Stimulated activated CD4-positive, alpha-beta T cell treated with anti-CD3 and anti-CD28 coated beads, Interleukin-4, amount 100 ng/mL, for 24 hours (primary cell): ENCODE results near the gene ITFG1.
"Not testable (repeated sequence)": the region's sequence is repeated elsewhere in the genome, so short reads cannot be mapped to it uniquely, and the experiment has no call there.

Source experiments
- DNase-seq: peaks from one replicate; pipeline ENCODE4 v3.0.0-alpha.2; 2020

The ITFG1 gene

DNA sequence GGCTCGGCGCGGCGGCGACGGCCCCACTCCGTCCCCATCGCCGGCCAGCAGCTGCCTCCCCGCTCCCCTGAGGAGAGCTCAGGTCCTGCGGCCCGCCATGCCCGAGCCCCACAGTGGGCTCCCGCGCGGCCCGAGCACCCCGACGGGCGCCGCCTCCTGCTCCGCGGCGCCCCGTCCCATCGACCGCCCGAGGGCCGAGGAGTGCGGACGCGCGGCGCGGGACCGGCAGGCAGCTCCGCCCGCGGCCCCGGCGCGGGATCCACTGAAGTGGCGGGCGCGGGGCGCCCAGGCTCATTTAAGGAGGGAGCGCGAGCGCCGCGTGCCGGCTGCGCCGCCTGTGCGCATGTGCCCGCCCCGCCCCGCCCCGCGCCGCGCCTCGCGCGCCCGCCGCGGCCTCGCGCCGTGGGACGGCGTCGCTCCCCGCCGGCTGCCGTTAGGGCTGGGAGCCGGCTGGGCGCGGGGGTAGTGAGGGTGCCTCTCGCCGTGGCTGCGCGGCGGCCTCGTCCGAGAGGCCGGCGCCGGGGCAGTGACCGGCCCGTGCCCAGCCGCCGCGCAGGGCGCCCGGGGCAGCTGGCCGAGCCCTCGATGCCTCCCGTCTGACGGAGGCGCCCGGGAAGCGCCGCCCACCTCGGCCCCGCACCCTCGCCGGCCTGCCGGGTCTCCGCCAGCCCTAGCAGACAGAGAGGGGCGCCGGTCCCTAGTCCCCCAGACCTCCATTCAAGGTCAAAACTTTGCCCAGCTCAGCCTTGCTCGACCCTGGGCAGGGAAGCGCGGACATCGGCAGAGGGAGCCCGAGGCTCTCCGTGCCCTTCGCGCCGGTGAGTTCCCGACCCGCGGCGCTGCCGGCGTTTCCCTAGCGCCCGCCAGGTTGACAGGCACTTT is 316.9 kb downstream of the ITFG1 start, which contains the start of gene NETO2:
NETO2 (minus strand) TSS at position 269 of the 882 bp plus-strand sequence. CDS start 333 bp downstream, outside the sequence.
- peak; percentile 53 for DNase-seq

DNA sequence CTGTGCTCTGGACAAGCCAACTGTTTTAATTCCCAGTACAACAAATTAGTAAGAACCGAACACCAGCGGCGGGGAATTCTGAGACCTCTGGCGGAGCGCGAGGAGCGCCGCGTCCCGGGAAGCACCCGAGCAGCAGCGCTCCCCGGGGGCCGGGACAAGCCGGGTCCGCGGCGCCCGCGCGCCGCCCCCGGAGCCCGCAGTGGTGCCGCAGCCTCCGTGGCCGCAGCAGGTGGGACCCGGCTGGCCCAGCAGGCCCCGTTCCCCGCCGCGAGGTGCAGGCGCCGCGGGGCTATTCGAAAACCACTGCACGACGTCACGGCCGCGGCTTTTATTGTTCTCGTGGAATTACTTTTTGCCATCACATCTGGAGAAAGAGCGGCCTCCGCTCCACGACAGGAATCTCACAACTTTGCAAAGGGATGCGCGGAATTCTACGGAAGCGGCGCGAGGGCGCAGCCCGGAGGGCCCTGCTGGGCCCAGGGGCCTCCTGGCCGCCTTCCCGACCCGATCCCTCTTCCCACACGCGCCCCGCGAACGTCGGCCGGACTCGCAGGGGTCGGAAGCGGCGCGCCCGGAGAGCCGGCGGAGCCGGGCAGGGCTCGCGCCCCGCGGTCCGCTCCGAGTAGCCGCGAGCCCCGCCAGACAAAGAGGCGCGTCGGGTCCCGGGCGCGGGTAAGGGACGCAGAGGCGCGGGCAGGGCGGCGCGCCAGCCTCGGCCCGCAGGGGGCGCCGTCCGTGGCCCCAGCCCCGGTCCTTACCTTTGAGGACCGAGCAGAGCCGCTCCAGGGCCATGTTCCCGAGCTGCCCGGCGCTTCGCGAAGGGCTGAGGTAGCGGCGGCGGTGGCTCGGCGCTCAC is 317.8 kb downstream of the ITFG1 start:
- DNase-seq, result peak; percentile 63

DNA sequence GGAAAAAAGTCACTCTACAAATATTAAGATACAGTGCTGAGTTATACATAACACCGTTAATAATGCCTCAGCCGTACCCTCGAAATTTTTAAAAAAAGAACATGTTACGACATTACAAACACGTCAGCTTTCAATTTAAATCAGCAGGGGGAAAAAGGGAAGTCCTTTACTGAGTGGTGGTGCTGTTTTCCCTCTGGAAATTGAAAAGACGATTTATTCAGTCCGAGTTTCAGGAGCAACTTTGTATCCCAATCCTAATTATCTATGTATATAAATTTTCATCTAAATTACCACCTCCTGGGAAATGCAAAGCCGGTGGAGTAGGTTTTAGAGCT is 318.4 kb downstream of the ITFG1 start:
- no peak for DNase-seq

DNA sequence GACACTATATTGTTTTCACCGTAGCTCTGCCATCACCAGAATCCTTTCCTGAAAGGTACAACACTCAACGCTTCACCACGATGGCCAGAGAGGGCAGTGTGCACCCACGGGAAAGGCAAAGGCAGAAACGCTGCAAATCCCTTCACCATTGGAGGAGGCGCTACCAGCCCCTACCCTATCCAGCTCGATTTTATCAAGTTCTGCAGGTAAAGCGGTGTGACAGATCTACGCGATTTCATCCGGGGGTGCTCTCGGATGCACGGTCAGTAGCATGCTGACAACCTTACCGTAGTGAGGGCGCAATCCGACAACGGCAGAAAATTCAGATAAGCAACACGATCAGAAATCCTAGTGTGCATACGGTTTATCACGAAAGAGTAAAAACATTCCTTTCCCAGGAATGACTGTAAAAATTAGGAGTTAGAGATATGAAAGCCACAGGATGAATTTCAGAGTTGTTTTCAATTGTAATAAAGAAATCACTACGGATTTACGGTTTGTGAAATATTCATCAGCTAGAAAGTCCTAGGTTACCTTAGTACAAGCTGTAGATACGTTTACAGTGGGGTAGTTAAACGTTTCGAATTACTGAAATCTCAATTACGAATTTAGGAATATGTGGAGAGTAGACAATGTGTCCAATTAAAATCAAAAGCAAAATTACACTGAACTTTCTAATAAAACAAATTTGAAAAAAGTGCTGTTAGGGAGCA is 318.9 kb downstream of the ITFG1 start:
- DNase-seq, result peak; percentile 84

DNA sequence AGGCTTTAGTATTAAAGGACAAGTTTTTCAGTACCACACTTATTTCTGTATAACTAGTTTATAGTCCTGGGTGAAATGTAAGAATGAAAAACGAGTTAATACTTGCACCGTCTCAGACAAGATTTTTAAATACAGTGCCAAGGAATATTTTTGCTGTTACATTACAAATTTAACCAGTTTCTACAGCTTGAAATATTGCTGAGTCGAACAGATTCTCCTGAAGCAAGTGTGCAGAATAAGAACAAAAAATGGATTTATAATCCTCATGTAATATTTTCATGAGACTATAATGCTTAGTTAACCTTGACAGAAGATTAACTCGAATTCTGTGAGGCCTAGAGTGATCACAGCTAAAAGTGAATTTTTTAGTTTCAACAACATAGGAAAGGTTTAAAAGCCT is 320.2 kb downstream of the ITFG1 start:
- no peak for DNase-seq

DNA sequence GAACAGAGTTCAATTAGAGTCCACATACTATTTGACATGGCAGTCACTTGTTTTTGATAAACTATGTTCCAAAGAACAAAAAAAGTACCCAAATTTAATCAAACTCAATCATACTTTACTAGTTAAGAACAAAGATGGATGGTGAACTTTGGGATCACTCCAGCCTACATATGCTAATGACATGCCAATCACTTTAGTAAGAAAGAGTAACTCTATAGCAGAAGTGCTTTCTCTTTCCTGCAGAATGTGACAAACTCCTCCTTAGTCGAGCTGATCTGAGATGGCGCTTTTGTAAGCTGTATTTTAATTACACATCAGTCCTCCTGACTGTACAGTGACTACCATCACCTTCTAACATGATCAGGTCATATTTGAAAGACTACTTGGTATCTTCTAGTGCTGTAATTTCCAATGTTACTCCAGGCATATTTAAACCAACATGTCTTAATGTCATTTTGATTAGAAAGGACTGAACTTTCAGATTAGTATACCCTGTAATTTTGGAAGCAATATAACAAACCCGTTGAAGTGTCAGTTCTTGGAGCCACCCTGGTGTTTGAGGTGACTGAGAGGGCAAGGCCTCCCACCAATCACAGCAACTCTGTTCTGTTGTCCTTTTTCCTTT is 321.2 kb downstream of the ITFG1 start:
- no peak for DNase-seq

DNA sequence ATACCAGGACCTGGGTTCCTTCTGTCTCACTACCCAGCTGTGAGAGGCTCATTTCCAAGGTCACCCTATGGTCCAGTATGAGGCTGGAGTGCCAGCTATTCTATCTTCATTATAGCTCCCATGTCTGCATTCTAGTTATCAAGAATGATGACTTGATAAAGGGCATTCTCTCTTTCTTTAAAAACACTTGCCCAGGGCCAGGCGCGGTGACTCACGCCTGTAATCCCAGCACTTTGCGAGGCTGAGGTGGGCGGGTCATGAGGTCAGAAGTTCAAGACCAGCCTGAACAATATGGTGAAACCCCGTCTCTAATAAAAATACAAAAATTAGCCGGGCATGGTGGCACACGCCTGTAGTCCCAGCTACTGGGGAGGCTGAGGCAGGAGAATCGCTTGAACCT is 322.9 kb downstream of the ITFG1 start:
- DNase-seq, result not testable (repeated sequence)

DNA sequence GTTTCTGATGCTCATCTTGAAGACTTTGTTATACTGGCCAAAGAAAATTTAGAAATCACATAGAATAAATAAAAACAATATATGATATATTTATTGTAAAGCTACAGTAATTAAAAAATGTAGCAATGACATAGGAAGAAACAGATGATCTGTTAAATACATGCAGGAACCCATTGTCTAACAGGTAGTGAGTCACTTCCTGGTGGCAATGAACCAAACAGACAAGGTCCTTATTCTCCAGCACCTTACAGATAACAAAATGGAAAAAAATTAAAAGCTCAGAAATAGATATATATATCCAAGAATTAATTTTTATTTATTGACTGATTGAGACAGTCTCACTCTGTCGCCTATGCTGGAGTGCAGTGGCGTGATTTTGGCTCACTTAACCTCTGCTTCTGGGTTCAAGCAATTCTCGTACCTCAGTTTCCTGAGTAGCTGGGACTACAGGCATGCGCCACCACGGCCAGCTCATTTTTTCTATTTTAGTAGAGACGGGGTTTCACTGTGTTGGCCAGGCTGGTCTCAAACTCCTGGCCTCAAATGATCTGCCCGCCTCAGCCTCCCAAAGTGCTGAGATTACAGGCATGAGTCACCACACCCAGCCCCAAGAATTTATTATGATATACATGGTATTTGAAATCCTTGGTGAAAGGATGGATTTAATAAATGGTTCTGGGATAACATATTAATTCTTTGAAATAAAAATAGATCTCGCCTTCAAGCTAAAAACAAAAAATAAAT is 324.6 kb downstream of the ITFG1 start:
- no peak for DNase-seq

DNA sequence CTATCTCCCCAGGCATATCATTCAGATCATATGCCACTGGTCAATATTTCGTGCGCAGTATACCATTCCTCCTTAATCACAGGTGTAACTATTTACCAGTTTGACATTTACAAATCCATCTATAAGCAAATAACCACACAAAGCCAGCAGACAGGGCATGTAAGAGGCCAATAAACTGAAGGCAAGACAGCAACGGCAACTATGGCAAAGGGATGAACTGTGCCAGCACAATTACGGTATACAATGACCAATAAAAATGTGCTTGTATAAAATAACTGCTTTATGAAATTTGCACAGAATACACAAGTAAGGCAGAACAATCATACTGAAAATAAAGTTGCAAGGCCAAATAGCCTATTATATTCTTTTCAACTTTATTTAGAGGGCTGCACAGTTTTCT is 326.3 kb downstream of the ITFG1 start:
- no peak for DNase-seq

DNA sequence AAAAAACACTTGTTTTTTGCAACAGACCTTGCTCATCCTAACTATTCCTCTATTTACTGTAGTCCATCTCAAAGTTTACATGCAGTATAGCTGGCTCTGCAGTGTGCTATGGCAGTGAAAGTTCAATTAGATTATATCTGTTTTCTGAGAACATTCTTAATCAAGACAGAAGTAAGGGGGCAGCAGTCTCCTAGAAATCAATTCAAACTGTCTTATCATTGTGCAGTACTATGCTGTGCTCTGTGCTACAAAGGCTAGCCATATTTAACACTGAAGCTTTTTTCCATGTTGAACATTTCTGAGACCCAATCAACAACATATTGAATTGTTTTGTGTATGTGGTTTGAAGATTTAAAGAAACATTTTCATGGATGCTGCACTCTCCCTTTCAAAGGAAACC is 328.6 kb downstream of the ITFG1 start:
- DNase-seq, result no peak

DNA sequence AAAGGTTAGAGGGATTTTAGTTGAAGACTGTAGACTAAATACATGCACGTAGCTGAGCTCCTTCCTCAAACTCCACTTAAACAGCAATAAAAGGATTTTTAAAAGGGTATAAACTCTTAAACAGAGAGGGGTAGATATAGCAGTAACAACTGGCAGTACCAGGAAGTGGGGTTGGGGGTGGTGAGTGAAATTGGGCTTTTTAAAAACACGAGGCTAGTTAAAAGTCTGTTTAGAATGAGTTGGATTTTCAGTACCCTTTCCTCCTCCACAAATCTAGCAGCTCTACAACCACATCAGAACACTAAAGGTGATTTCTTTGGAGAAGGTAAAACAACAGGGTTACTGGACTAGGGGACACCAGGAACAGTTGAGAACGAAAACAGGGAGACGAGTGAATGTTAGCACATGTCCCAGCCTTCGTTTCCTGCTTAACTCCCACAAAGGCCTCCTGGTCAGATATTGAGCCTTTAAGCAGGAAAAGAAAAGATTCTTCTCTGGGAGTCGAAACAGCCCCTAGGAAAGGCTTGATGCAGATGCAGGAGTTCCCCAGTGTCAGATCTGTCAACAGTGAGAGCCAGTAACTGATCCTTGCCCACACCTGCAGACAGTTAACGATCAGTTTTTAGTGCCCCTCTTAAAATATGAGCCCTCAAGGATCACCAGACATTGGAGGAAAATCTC is 331.0 kb downstream of the ITFG1 start:
- DNase-seq, result no peak

DNA sequence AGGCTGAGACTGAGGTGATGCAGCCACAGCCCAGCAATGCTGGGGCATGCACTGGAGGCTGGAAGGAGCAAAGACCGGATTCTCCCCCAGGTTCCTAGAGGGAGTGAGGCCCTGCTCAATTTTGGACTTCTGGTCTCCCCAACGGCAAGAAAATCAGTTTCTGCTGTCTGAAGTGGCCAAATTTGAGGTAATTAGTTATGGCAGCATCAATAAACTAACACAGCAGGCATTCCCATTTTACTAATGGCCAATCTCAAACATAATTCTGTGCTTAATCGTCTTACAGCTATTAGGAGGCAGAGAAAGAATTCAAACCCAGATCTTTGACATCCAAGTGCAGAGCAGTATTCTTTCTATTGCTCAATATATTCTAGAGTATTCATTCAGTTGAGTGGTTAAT is 333.3 kb downstream of the ITFG1 start:
- no peak for DNase-seq

DNA sequence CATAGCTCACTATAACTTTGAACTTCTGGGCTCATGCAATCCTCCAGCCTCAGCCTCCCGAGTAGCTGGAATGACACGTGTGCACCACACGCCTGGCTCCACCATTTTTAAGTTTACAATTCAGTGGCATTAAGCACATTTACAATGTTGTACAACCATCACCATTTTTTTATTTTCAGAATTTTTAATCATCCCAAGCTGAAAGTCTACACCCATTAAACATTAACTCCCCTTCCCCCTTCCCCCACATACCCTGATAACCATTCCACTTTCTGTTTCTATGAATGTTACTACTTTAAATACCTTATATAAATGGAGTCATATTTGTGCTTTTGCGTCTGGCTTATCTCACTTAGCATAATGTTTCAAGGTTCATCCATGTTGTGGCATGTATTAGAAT is 335.1 kb downstream of the ITFG1 start:
- DNase-seq, result no peak

DNA sequence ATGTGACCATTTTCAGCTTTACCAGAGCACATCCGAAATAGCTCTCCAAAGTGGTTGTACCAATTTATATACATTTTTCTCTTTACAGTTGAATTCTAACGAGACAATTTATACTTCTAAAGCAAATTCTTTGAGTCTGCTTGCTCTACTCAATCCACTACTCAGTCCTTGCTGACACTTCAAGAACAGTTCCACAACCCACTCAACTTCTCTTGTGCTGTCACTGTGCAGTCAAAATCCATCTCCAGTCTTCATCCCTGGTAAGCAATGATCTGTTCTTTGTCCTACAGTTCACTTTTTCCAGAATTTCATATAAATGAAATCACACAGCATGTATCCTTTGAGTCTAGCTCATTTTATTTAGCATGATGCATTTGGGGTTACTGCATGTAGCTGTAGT is 347.7 kb downstream of the ITFG1 start:
- DNase-seq, result no peak

DNA sequence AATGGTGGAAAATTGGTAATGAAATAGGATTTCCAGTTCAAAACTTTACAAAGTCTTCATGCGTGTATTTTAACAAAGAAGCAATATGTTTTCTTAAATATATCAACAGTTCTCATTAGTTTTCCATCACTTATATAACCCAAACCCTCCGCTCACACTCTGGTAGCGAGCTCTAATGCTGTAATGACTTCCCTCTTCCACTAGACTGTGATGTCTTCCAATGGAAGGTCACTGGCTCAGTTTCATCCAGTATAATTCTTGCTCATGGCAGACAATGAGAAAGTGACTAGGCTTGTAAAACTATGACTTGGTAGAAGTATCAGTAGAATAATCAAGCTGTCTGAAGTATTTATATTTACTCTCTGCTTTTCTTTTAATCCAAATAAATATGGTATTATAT is 349.9 kb downstream of the ITFG1 start:
- no peak for DNase-seq

DNA sequence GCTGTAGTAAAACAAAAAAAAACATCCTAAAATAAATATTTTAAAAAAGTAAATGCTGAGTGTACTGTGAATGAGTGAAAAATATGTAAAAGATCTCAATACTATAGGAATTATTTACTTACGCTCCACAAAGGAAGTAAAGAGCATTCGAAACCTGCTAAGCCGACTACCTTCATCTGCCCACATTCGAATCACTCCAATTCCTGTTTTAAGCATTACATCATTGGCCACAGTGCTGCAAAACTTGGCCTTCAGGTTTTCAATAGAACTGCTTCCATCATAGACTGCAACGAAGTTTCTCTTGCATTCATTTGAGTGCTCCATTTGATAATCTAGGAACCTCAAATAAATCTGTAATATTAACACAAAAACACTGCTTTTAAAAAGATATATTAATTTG is 351.5 kb downstream of the ITFG1 start:
- DNase-seq, result no peak
